Activated T-helper 9 cell treated with anti-CD3 and anti-CD28 coated beads, Interleukin-2, amount 50 U/mL, for 16 hours (primary cell): ENCODE measurements around the gene PDE8B.

Source experiments
- DNase-seq: peaks from one replicate; pipeline ENCODE4 v3.0.0-alpha.2; 2020; ENCODE audit warnings: low read depth

Gene PDE8B

DNA sequence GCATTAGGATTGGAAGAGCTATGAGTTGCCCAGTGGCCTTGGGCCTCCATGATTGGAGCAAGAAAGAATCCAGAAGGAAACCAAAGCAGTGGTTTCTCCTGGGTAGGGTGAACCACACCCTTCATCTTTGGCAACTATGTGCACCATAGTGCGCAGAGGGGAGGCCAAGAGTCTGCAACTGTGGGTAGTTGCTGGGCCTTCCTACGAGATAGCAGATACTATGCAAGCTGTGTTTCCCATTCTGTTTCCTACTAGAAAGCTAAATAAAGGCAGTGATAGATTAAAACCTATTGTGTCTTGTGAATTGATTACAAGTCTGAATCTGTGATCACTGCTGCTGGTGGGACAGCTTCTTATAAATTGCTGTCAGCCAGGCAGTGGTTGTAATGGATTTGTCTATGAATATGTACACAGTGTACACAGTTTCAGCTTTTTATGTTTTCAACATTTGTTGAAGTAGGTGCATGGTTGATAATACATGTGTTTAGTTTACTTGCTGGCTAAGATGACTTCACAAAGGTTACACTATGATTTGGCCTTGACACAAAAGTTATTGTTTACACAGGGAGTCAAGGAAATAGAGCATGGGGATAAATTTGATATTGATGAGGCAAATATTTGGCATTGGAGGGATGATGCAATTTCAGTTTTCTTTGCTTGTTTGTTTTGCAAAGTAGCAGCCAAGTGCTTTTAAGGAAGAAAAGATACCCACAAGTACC lies 23.7 kb upstream of the PDE8B start:
- no peak for DNase-seq

GRCh38 chr5:77189421-77189820 lies 21.1 kb upstream of the PDE8B start:
- no peak for DNase-seq

DNA sequence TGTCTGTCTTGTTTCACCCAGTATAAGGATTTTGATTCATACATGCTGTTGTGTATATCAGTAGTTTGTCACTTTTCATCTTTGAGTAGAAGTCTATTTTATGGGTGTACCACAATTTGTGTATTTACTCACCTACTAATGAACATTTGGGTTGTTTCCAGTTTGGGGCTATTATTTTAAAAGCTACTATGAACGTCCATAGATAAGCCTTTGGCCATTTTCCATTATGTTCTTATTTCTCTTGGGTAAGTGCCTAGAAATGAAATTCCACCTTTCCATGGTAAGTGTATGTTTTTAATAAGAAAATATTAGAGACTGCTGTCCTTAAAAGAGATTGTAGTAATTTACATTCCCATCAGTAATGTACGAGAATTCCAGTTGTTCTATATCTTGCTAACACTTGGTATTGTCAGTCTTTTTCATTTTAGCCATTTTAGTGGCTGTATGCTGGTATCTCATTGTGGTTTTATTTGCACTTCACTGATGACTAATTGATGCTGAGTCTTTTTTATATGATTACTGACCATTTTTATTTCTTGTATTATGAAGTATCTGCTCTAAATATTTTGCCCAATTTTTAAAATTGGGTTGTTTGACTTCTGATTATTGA lies 17.9 kb upstream of the PDE8B start:
- DNase-seq = no peak

DNA sequence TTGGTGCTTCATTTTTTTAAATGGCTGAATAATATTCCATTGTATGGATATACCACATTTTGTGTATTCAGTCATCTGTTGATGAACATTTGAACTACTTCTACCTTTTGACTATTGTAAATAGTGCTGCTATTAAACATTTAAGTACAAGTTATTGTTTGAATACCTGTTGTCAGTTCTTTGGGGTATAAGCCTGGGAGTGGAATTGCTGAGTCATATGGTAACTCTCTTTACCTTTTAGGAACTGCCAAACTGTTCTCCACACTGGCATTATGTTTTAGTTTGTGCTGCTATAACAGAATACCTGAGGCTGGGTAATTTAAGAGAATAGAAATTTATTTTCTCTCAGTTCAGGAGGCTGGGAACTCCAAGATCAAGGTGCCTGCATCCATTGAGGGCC lies 15.7 kb upstream of the PDE8B start:
- DNase-seq = no peak

- no peak for DNase-seq
Measured at GRCh38 chr5:77197840-77198554, 12.5 kb upstream of the PDE8B start.

DNA sequence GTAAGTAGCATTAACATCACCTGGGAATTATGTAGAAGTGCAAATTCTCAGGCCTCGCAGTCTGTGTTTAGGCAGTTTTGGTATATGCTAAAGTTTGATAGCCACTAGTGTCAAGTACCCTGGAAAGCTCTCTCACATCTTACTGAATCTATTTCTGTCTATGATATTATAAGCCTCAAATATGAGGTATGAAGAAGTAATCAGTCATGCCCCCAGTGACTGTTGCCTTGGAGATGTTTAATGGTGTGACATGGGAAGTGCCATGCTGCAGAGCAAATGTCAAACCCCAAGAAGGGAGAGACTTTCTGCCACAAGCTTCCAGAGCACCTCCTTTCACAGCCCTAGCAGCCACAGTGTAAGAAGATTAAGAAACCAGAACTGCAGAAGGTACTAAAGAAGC lies 9.8 kb upstream of the PDE8B start:
- no peak for DNase-seq

DNA sequence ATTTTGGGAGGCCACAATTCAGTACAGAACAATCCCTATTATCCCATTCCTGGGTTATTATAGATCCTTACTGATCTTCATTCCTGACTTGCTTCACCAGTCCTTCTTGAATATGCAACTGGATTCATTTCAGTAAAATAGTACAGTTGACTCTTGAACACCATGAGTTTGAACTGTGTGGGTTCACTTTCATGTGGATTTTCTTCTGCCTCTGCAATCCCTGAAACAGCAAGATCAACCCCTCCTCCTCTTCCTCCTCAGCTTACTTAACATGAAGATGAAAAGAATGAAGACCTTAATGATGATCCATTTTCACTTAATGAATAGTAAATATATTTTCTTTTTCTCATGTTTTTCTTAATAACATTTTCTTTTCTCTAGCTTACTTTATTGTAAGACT lies 8.3 kb upstream of the PDE8B start:
- DNase-seq = no peak

DNA sequence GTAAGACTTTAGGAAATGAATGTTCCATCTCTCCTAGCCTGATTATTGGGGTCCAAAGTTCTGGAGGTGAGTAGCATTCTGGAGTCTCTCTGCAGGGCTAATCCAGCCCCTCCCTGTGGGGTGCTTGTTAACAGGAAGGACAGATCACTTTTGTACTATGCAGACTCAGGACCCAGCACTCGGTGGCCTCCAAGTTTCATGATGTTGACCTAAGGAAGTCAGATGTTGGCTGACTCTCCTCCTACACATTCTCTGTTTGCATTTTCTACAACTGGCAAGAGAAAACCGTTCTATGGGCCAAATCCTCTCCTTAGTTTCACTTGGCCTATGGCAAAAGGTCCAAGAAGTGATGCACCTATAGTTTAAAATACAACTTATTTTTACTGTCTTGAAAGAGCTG lies 5.5 kb upstream of the PDE8B start:
- no peak for DNase-seq

GRCh38 chr5:77208507-77209163 lies 1.8 kb upstream of the PDE8B start:
- DNase-seq = no peak

DNA sequence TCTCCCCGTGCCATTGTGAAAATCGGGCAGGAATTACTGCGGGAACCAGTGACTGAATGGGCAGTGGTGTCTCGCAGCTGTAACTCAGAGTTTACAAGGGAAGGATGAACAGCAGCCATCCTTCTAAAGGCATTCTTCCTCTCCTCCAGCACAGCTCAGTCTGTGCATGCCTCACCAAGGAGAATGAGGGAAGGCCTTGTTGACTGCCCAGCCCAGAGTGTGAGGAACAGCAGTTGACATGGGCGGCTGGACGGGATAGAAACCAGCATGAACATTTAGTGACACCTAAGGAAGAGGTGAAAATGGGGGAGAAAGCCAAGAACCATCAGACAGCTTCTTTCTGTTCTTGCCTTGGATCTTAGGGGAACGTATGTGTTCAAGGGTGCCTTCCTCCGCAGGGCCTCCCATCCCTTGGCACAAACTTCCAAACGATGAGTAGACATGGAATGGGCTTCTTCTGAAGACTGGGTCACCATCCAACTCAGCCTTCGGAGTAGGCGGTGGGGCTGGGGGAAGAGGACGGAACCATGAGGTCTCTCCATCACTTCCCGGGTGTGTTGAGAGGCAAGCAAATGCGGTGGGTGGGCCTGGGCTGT lies 887 bp upstream of the PDE8B start:
- no peak for DNase-seq

- DNase-seq = no peak
Measured at GRCh38 chr5:77210964-77211690, 647 bp downstream of the PDE8B start.

GRCh38 chr5:77211691-77212047 lies 1.2 kb downstream of the PDE8B start:
- no peak for DNase-seq

DNA sequence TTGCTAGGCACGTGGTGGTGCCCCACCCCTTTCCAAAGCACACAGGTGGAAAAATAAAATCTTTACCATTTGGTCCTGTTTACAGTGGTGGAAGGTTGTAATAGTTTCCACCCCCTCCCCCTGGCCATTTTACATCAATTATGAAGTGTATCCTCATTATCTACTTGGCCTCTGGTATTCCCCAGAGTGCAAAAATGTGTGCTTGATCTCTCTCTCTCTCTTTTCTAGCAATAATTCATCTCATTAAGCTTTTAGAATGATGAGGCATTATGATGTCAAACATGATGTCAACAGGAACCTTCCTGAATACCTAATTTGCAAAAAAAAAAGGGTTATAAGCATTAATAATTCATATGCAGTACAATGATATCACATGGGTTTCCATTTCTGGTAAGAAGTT lies 3.1 kb downstream of the PDE8B start:
- no peak for DNase-seq

GRCh38 chr5:77214151-77214550 lies 3.7 kb downstream of the PDE8B start:
- no peak for DNase-seq

DNA sequence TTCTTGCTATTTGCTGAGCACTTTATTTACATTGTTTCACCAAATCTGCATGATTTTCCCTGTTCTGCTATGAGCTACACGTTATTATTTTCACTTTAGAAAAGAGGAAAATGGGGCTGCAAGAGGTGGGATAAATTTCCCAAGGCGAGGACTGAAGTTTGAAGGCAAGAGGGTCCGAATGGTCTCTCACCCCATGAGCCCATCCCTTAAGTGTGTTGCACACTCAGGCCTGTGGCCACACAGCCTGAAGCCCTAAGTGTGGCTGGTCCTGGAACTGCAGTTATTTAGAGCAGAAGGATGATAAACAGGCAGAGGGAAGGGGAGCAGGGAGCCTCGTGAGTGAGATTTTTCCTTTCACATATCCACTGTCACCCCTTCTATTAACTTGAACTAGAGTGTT lies 7.8 kb downstream of the PDE8B start:
- DNase-seq = no peak

- DNase-seq = no peak
Measured at GRCh38 chr5:77221115-77221514, 10.6 kb downstream of the PDE8B start.

- no peak for DNase-seq
Measured at GRCh38 chr5:77222722-77223121, 12.2 kb downstream of the PDE8B start.

DNA sequence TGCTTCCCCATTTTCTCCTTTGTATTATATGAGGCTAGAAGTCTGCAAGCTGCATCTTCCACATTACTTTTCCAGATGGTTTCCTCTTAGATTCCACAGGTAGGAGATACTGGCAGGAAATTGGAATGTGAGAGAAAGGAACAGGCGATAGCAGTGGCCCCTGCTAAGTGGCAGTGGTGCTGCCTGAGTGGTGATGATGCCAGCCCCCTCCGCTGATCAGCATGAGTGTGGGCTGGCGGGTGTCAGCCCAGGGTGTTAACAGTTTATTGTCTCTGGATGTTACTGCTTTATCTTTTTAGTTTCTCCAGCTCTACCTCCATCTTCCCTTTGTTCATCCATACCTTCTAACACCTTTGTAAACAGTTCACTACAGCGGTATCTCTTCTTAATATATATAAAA lies 13.2 kb downstream of the PDE8B start:
- no peak for DNase-seq

GRCh38 chr5:77224672-77225355 lies 14.3 kb downstream of the PDE8B start:
- DNase-seq = no peak

DNA sequence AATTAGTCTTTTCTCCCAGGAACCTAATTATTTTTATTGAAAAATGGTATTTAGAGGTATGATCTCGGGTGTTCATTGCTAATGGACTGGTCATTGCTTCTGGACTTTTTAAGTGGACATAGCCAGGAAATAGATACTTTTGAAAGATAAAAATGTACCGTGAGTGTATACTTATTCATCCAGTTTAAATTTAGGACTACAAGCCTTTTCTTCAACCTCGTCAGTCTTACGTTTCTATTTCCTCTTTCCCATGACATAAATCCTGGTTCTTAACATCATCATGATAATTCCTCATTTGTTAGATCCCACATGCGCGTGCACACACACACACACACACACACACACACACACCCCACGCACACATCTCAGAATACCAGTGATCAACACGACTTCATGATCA lies 15.1 kb downstream of the PDE8B start:
- DNase-seq = no peak

GRCh38 chr5:77229887-77230286 lies 19.4 kb downstream of the PDE8B start:
- DNase-seq = no peak
